ENCODE results near the gene OR51M1. TPM values are rescaled to one million over a fixed set of nuclear protein-coding genes. Genes with fewer than 3 reads are reported as not detected.

The OR51M1 gene
- total and polyA plus RNA-seq, 2 donors (not counting 3 experiments of a cell fraction or from before 2014, with no cell fraction given) = not detected

DNA sequence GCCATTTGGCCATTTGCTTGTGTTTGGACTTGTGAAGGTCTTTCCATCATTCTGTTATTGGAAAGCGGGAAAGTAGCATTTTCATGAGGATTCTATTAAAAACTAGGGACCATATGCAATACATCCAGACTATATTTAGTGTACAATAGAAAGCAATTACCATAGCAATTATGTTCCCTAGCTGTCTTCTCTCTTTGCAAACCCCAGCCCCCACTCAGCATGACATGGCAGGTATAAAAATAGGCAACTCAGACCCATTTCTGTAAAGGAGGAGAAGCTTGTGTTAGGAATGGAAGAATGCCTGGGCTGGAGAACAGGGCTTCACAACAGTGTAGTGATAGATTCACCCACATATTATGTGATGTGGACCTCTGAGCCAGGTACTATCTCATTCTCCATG lies 19.9 kb upstream of the OR51M1 start:
- TF ChIP-seq FOS (IDR thresholded peaks at IDR 0.05; ENCODE audit: borderline replicate concordance, insufficient read depth, low read length) = no peak
- no peak for TF ChIP-seq JUN (IDR thresholded peaks at IDR 0.05; ENCODE audit: borderline replicate concordance, insufficient read depth, insufficient read length, low read depth)
- no peak for TF ChIP-seq POLR2AphosphoS5 (IDR thresholded peaks at IDR 0.05; ENCODE audit: insufficient read depth, low read depth, low read length)
- TF ChIP-seq, protein P1, sequence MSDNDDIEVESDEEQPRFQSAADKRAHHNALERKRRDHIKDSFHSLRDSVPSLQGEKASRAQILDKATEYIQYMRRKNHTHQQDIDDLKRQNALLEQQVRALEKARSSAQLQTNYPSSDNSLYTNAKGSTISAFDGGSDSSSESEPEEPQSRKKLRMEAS (IDR thresholded peaks at IDR 0.05; ENCODE audit: insufficient read depth, insufficient read length) = no peak
- TF ChIP-seq, protein P2, sequence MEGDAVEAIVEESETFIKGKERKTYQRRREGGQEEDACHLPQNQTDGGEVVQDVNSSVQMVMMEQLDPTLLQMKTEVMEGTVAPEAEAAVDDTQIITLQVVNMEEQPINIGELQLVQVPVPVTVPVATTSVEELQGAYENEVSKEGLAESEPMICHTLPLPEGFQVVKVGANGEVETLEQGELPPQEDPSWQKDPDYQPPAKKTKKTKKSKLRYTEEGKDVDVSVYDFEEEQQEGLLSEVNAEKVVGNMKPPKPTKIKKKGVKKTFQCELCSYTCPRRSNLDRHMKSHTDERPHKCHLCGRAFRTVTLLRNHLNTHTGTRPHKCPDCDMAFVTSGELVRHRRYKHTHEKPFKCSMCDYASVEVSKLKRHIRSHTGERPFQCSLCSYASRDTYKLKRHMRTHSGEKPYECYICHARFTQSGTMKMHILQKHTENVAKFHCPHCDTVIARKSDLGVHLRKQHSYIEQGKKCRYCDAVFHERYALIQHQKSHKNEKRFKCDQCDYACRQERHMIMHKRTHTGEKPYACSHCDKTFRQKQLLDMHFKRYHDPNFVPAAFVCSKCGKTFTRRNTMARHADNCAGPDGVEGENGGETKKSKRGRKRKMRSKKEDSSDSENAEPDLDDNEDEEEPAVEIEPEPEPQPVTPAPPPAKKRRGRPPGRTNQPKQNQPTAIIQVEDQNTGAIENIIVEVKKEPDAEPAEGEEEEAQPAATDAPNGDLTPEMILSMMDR (IDR thresholded peaks at IDR 0.05; ENCODE audit: extremely low read depth in 1 of 2, insufficient read depth in 1 of 2, low read depth in 1 of 2, low read length in 2 of 2) = no peak
- TF ChIP-seq MYC (IDR thresholded peaks at IDR 0.05; ENCODE audit: low read depth, low read length) = no peak
- TF ChIP-seq POLR2A (IDR thresholded peaks at IDR 0.05; ENCODE audit: low read depth, low read length) = no peak
- TF ChIP-seq EZH2 (IDR thresholded peaks at IDR 0.05; ENCODE audit: borderline replicate concordance, low read depth, low read length, severe bottlenecking) = no peak
- no peak for TF ChIP-seq GATA2 (IDR thresholded peaks at IDR 0.05; ENCODE audit: insufficient read depth, insufficient read length, low read depth, low read length)
- no peaks in the 10 kb centered on the region for H4K20me1 ChIP-seq (replicated peaks; ENCODE audit: control insufficient read depth, extremely low read depth, insufficient read depth, low read length)
- FAIRE-seq (no peak), DNase-seq (ENCODE audit: low read depth, low spot score) (no peak)
- no peaks in the 10 kb centered on the region for H3K79me2 ChIP-seq (ENCODE audit: control insufficient read depth, insufficient read depth, low read length)
- dilution Hi-C loops (cut with MboI; ENCODE audit: extremely low pct_ligation_motif_present, low sequenced_read_pairs) (no loop called here), intact Hi-C loops (cut with micrococcal nuclease) (no loop called here)
- no peaks in the 10 kb centered on the region for H3K27me3 ChIP-seq (ENCODE audit: control insufficient read depth in 2 of 2, insufficient read depth in 2 of 2, low read length in 2 of 2)
- H3K27ac ChIP-seq (ENCODE audit: insufficient read depth, low read depth, low read length) = peak overlapping the region; percentile 15
- no peak overlapping the region for H3K9ac ChIP-seq (replicated peaks; ENCODE audit: extremely low read depth, insufficient read depth, low read length)
- no TSS peak for BruUV-seq (replicated peaks)
- POLR2A ChIA-PET = no interaction called here
- no peak overlapping the region for H3K4me2 ChIP-seq (ENCODE audit: insufficient read depth, low read length)
- no peaks in the 10 kb centered on the region for H3K9me3 ChIP-seq (replicated peaks; ENCODE audit: control insufficient read depth, insufficient read depth, low read length)
- CTCF ChIA-PET = interaction anchor here (0.9 to 2.0 kb wide), 7 partner anchors 18 to 1176 kb away, joined by 3 to 8 read pairs (median 4); no protein-coding TSS in a partner anchor
- H2AFZ ChIP-seq (ENCODE audit: low read depth, low read length) = no peak overlapping the region
- no peak overlapping the region for H3K4me3 ChIP-seq (replicated peaks in 1 of 3; ENCODE audit: insufficient read depth in 1 of 3, low read depth in 1 of 3, low read length in 3 of 3)
- no peaks in the 10 kb centered on the region for H3K36me3 ChIP-seq (ENCODE audit: control insufficient read depth in 2 of 2, extremely low read depth in 1 of 2, insufficient read depth in 2 of 2, low read length in 2 of 2)
- peaks cover 32% of the 10 kb centered on the region for H3K4me1 ChIP-seq (ENCODE audit: control insufficient read depth, extremely low read depth, insufficient read depth, low read length)
- no peaks in the 10 kb centered on the region for H3K9me1 ChIP-seq (replicated peaks; ENCODE audit: control insufficient read depth, extremely low read depth, insufficient read depth, low read length)

Measured in endothelial cell of umbilical vein (primary cell).